Measurements from ENCODE around the gene VWA2.

The VWA2 gene

DNA sequence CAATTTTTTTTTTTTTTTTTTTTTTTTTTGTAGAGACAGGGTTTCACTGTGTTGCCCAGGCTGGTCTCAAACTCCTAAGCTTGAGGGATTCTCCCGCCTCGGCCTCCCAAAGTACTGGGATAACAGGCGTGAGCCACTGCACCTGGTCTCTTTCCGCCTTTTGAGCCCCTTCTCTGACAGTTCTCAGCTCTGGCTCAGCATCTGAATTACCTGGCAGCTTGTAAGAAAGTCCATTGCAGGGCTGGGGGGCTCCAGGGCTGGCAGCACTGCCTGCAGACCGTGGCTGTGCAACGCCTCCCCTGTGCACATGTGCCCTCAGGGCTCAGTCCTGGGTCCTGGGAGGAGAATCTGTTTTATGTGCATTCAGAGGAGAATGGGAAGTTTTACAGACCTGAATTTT, 37.6 kb downstream of the VWA2 start:
- DNase-seq (ENCODE audit: low read depth) = no peak

DNA sequence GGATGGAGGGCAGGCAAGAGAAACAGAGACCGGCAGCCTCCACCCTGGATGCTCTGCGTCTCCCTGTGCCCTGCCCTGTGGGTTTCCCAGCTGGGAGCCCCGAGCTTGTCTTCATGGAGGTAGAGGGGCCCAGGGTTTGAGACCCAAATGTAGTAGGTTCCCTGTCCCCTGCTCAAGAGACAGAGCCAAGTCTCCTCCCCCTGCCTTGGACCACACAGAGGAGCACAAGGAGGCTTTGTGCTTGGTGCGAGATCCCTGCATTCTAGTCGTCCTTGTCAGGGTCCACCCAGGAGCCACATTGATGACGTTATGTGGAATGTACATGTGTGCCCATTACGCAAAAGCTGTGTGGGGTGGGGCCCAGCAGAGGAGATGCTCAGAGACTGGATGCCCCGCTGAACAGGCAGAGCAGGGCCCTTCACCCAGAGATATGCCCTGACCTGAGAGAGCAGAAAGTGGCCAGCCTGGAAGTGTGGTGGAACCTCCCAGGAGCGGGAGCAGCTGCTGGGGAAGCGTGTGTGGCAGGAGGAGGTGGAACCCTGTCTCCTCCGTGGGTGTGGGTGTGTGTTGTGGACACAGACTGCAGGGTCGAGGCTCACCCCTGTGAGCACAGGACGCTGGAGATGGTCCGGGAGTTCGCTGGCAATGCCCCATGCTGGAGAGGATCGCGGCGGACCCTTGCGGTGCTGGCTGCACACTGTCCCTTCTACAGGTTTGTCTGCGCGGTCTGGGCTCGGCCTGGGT, 39.3 kb downstream of the VWA2 start:
- no peak for DNase-seq (ENCODE audit: low read depth)

DNA sequence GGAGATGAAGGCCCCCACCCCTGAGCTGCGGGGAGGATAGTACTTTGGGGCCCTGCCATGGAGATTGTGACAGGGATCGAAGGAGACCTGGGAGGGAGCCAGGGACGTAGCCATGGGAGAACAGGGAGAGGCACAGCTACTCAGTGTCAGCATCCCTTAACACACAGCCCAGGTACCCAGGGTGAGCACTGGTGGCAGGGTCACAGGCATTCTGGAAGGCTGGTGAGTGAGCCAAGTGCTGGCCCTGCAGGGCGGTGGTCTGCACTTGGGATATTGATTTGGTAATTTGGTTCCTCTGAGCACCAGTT, 39.8 kb downstream of the VWA2 start:
- DNase-seq (ENCODE audit: low read depth) = no peak

DNA sequence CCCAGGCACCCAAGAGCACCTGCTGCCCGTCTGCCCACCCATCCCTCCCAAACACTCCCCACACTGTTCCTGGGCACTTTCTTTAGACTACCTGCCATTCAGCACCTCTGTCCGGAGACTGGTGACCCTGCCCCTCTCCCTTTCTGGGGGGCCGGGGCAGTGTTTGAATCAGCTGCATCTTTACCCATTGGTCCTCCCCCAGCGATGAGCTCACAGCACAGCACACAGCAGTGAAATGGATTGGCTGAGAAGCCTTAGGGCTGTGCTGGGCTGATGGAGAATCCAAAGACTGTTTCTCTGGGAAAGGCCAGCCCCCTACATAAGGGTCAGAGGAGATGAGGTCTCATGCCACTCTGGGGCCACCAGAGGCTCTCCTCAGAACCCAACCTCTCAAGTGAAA, 40.2 kb downstream of the VWA2 start:
- DNase-seq (ENCODE audit: low read depth) = no peak

DNA sequence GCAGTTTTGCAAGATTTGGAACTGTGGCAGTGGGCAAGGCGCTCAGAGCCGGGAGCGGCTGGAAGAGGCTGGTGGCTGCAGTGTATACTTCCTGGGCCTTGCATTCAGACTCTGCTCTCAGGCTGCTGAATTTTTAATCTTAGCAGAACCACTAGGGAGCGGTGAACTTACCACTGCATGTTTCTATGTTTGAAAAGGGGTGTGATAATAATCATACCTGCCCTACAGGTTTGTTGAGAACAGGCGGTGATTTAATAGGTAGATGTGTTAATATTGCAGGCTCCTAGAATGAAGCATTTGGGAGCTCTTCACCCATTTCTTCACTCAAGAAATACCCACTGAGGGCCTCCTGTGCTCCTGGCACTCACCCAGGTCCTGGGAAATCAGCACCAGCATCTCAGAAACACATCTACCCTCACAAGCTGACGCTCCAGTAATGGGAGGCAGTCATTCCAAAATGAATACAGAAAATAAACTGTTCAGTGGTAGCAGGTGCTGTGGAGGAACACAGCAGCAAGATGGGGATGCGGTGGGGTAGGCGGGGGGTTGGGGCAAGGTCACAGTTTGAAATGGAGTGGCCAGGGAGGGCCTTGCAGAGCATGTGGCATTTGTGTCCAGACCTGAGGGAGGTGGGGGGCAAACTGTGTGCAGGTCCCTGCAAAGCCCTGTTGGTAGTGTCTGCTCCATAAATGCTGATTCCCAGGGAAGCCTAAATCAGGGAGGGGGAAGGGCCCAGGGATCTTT, 41.0 kb downstream of the VWA2 start:
- DNase-seq (ENCODE audit: low read depth) = no peak

DNA sequence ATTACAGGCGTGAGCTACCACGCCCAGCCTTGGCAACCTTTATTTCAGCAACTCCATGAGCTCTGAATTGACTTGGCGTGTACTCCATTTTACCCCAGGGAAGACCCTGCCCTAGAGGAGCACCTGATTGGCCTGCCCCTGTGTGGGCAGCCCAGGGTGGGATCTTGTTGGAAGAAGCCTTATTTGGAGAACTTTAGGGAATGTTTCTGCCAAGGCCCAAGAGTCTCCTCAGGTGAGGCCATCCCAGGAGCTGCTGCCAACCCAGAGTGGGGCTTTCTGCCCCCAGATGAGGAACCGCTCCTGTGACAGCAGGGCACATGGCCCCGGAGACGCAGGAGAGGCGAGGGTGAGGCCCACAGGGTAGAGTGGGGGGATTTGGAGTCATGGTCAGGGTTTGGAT, 42.0 kb downstream of the VWA2 start:
- DNase-seq (ENCODE audit: low read depth) = no peak

DNA sequence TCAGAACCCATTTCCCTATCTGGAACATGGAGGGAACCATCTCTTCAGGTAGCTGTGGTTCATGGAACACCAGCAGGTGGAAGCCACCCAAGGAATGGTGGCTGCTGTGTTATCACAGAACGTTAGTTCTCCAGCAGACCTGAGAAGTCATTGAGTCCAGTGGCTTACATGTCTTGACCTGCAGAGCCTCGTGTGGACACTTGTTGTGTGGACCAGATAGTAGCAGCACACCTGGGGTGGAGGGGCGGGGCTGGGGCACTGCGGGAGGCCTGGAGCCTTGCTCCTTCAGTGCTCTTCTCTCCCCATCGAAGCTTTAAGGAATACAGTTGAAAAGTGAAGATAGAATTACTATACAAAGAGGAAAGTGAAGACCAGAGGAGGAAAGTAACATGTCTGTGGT, 42.4 kb downstream of the VWA2 start:
- no peak for DNase-seq (ENCODE audit: low read depth)

DNA sequence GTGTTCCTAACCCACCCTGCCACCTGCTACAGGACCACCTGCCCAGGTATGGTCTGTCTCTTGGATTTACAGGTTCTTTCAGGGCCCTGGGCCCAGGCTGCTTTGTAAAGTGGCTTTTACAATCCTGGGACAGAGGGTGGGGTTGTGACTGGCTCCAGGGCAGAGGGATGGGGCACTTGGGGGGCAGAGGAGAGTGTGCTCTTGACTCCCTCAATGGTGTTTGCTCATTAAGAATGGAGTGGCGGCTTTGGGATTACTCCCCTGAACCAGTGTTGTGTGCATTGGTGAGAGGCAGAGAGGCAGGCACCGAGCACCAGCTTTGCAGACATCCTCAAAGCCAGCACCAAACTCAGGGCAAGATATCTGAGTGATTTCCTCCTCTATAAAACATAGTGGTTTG, 43.5 kb downstream of the VWA2 start:
- no peak for DNase-seq (ENCODE audit: low read depth)

DNA sequence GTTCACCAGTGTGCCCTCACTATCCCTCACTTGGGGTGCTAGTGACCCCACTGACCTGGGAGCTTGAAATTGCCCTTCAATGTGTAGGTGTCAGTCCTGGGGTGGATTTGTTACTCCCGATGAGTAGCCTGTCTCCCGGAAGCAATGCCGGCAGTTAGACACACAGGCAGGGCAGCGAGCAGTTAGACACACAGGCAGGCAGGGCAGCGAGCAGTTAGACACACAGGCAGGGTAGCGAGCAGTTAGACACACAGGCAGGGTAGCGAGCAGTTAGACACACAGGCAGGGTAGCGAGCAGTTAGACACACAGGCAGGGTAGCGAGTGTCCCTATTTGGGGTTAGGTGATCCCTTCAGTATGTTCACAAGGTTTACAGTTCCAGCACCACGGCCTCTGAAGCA, 44.0 kb downstream of the VWA2 start:
- DNase-seq (ENCODE audit: low read depth) = no peak

DNA sequence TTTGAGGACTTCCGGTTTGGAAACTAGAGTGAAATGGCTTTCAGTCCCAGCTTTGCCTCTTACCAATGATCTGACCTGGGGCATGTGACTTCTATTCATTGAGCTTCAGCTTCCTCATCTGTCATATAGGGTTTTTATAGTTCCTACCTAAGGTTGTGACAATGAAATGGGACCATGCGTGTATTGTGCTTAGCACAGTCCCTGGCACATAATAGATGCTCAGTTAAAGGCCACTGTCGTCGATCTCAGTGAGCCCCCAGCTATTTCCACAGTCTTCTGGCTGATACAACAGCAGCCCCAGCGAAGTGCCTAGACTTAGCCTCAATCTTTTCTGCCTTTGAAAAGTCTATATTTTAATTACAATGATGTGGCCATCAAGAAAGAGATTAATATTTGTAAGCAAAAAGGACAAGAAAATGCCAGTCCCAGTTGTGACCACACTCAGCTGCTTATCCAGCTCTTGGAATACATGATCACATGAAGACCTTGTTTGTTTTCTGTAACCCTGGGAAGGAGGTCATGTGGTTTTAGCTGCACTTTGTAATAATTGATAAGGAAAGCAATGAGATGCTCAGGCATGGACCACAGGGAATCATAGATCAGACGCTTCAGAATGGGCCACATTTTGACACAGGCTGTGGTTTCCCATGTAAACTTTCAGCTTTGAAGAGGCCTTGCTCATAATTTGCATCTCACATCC, 44.6 kb downstream of the VWA2 start:
- DNase-seq (ENCODE audit: low read depth) = no peak

DNA sequence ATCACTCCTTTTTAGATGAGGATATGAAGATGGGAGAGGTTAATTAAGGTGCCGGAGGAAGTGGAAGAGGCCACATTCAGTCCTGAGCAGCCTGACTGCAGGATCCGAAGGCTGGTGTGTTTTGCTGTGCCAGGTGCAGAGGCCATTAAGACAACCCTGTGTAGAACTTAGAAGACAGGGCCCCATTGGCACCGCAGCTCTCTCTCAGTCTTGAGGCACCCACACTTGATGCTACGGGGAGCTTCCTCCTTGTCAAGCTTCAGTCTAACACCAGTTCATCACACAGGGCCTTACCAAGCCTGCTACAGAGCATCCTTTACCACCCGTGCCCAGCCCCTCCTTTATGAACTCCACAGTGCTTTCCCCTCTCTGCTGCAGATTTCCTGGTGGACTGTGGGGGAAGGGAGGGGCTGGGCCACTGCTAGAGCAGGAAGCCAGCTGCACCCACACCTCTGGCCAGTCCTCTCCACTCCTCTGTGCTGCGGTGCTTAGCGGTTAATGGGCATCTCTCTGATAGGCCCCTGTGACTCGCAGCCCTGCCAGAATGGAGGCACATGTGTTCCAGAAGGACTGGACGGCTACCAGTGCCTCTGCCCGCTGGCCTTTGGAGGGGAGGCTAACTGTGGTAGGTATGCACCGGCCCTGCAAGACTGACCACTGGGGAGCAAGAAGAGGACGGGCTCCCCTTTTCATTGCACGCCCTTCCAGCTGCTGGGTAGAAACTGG, 45.5 kb downstream of the VWA2 start:
- DNase-seq (ENCODE audit: low read depth) = no peak

DNA sequence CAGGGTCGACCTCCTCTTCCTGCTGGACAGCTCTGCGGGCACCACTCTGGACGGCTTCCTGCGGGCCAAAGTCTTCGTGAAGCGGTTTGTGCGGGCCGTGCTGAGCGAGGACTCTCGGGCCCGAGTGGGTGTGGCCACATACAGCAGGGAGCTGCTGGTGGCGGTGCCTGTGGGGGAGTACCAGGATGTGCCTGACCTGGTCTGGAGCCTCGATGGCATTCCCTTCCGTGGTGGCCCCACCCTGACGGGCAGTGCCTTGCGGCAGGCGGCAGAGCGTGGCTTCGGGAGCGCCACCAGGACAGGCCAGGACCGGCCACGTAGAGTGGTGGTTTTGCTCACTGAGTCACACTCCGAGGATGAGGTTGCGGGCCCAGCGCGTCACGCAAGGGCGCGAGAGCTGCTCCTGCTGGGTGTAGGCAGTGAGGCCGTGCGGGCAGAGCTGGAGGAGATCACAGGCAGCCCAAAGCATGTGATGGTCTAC, 46.9 kb downstream of the VWA2 start:
- no peak for DNase-seq (ENCODE audit: low read depth)

DNA sequence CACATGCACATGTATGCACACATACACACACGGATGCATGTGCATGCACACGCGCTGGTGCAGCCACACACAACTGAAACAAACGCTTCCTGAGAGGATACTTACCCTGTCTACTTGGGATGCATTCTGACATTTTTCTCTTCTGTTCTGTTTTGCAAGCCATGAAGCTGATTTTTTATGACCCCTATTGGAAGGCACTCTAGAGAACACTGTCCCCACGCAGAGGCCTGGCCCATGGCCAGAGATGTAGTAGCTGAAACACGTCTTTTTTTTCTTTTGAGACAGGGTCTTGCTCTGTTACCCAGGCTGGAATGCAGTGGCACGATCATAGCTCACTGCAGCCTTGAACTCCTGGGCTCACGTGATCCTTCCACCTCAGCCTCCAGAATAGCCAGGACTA, 47.9 kb downstream of the VWA2 start:
- DNase-seq (ENCODE audit: low read depth) = no peak

DNA sequence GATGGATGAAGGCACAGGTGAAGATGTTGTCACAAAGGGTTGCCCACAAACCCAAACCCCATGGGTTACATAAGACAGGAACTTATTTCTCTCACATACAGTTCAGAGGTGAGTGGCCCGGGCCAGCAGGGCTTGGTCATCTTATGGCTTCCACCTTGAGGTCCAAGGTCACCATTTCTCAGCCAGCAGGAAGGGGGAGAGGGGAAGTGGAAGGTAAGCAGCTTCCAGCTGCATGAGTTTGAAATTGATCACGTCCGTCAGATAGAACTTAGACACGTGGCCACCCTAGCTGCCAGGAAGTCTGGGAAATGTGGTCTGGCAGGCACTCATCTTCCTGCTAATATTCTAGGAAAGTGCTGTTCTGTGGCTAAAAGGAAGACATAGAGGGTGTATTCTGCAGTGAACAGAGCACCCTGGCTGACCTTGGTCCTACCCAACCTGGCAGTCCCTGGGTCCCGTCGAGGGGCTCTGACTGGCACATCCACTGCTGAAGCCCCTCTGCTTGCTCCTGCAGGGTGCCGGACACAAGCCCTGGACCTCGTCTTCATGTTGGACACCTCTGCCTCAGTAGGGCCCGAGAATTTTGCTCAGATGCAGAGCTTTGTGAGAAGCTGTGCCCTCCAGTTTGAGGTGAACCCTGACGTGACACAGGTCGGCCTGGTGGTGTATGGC, 49.5 kb downstream of the VWA2 start:
- no peak for DNase-seq (ENCODE audit: low read depth)

DNA sequence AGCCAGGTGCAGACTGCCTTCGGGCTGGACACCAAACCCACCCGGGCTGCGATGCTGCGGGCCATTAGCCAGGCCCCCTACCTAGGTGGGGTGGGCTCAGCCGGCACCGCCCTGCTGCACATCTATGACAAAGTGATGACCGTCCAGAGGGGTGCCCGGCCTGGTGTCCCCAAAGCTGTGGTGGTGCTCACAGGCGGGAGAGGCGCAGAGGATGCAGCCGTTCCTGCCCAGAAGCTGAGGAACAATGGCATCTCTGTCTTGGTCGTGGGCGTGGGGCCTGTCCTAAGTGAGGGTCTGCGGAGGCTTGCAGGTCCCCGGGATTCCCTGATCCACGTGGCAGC, 50.0 kb downstream of the VWA2 start:
- DNase-seq (ENCODE audit: low read depth) = no peak

DNA sequence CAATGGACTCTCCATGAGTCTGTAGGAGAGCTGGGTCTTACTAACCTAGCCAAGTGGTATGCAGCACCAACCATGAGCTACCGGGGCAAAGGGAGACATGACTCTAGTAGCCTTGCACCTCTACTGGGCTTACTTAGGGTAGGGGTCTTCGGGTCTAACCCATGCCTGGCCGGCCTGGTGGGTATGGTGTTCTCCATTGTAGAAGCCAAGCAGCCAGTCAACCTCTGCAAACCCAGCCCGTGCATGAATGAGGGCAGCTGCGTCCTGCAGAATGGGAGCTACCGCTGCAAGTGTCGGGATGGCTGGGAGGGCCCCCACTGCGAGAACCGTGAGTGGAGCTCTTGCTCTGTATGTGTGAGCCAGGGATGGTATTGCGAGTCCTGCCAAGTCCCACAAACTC, 51.0 kb downstream of the VWA2 start:
- DNase-seq (ENCODE audit: low read depth) = no peak

DNA sequence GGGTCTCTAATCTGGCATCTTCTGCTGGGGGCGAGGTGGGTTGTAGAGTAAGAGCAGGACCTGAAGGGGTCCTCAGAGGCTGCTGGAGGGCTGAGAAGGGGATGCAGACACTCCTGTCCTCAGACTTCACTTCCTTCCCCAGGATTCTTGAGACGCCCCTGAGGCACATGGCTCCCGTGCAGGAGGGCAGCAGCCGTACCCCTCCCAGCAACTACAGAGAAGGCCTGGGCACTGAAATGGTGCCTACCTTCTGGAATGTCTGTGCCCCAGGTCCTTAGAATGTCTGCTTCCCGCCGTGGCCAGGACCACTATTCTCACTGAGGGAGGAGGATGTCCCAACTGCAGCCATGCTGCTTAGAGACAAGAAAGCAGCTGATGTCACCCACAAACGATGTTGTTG, 52.0 kb downstream of the VWA2 start:
- no peak for DNase-seq (ENCODE audit: low read depth)

DNA sequence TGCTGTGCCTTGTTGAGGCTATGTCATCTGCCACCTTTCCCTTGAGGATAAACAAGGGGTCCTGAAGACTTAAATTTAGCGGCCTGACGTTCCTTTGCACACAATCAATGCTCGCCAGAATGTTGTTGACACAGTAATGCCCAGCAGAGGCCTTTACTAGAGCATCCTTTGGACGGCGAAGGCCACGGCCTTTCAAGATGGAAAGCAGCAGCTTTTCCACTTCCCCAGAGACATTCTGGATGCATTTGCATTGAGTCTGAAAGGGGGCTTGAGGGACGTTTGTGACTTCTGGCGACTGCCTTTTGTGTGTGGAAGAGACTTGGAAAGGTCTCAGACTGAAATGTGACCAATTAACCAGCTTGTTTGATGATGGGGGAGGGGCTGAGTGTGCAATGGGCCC, 52.5 kb downstream of the VWA2 start:
- DNase-seq (ENCODE audit: low read depth) = no peak

DNA sequence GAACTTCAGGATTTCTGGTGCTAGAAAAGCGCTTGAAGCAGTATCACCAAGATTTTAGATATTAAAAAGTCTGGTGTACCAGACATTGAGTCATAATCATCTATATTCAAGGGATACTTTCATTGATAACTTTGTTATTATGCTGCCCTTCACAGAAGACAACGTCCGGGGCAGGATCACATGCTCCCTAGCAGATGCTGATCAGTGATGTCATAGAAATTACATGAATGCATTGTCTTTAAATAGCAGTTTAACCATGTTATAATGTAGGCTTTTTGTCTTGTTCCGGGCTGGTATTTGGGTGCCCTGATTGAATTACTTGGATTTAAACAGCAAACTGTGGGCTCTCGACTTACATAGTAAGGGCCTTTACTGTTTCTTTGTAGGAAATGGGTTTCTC, 54.0 kb downstream of the VWA2 start:
- DNase-seq (ENCODE audit: low read depth) = no peak

DNA sequence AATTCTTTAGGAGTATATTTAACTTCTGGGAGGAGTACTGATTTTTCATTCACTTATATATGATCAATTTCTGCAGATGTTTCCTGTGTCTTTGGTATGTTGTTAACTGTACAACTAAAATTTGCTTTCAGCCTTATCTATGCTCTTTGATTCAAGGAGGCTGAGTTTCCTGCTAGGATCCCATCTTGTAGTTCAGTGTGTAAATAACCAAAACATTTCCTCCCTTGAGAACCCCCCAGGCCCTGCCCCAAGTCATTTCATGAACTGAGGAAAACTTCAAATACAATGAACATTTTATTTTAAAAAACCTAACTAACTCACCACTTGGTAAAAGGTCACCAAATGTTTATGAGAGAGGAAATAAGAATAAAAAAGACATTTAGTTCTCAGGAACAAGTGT, 55.5 kb downstream of the VWA2 start:
- no peak for DNase-seq (ENCODE audit: low read depth)

DNA sequence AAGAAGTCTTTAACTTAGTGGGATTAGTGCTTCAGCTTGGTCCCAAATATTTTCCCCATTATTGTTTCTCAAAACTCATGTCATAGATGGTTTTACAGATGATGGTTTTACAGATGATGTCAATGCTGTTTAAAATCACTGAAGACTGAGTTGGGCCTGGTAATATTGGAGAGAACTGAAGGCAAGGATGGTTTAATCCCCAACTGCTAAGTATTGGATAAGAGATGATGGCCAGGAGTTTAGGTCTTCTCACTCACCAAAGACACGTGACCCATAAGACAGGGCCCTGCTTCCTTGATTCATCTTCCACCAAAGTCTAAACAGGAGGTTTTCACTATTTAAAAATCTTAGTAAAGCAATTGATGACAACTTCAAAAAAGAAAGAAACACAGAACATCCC, 56.3 kb downstream of the VWA2 start:
- no peak for DNase-seq (ENCODE audit: low read depth)

DNA sequence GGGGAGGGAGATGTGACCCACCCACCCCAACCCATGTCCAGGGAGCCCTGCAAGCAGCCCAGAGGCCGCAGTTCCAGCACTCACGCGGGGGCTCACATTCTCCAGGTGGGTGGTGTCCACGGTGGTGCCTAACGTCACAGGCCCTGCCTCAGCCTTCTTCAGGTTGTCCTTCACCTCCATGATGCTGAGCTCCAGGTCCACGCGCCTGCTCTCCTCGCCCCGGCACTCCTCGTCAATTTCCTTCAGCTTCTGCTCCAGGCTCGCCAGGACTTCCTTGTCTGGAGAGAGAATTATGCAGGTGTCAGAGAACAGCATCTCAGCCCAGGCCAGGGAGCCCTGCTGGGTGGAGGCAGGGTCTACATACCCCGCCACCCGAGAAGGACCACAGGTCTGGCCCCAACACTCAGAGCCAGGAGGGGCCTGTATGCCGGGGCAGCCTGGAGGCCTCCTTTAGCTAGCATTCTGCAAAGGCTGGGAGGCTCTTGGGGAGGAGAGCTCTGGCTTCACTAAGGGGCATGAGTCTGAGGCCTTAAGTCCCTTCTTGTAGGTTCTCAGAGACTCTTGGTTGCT, 58.2 kb downstream of the VWA2 start:
- DNase-seq (ENCODE audit: low read depth) = no peak

All from T-helper 22 cell (primary cell).